Midbrain (tissue), 1 donor: ENCODE data around the gene KCNA5.
A peak's percentile ranks its signal among the peaks of the same experiment; 100 is the strongest.

Experiments used
- DNase-seq: peaks from one replicate; lab custom pipeline; 2025; lab: John Stamatoyannopoulos, UW

KCNA5 gene

DNA sequence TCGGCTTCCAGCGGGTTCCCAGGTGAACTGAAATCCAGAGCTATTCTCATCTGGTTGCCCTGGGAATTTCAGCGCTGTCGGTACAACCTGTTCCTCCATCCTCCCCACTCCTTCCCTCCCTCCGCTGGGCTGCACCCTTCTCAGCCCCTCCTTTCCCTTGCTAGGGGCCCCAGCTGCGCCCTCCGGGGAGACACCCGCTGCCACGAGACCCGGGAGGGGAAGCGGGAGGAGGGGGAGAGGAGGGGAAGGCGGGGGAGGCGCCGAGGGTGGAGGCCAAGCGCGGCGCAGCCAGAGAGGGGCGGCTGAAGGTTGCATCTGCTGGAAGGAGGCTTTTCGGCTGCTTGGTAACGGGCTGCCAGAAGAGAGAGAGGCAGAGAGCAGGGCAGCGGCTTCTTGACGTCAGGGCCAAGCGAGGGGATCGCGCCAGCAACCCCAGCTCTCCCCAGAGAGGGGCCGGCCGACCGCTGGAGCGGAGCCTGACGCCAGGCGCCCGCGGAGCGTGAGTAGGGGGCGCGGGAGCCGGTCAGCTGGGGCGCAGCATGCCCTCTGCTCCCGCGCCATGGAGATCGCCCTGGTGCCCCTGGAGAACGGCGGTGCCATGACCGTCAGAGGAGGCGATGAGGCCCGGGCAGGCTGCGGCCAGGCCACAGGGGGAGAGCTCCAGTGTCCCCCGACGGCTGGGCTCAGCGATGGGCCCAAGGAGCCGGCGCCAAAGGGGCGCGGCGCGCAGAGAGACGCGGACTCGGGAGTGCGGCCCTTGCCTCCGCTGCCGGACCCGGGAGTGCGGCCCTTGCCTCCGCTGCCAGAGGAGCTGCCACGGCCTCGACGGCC lies at the start of gene KCNA5:
TSS of gene KCNA5 (plus strand) at position 291 of the 831 bp plus-strand sequence. CDS start at position 560, 269 bp downstream.
- peak; percentile 39 for DNase-seq

DNA sequence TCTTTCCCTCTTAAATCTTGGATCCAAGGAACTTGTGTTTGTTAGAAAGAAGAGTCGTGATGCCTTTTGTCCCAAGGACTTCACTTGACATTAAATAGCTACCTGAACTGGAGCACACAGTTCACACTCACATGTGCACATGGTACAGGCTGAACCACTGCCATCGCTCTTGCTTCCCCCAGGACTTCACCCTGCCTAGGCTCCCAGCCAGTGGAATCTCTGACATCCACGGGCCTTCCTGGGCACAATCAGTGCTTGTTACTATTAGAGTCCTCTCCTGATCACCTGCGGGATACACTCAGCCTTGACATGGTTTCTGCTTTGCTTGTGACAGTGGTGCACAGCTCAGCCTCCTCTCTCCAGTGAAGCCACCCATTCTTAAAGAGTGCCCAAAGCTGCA lies 49.1 kb upstream of the KCNA5 start:
- DNase-seq = no peak

DNA sequence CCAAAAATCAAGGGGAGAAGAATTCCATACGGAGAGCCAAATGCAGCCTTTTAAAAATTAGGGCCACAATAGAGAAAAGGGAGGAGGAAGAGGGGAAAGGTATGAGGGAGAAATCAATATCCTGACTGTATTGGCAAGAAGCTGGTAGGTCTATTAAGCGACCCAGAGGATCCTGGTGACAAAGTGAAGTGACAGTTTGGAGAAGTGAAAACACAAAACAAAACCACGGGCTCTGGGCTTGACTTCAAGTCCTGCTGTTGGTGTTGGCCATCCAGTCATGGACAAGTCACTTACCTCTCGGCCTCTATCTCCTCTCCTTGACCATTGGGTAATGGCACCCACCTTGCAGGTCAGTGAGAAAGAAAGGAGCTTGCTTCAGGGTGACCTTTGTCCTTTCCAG lies 47.0 kb upstream of the KCNA5 start:
- no peak for DNase-seq

DNA sequence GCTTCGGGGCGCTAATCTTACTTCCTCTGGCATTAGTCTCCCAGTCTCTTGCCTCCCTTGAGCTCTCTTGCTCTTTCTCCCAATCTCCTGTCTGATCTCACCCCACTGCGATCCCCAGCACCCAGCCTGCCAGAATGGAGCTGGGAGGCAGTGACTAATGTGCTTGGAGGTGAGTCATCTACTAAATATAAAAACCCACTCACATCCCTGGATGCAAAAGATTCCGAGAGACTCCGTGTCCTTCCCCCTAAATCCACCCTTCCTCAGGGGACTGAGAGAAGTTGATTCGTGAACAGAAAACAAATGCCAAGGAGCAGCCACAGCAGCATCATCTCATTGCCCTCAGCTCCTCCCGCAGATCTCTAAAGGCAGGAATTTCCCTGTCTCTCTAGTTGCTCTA lies 45.7 kb upstream of the KCNA5 start:
- DNase-seq = no peak

DNA sequence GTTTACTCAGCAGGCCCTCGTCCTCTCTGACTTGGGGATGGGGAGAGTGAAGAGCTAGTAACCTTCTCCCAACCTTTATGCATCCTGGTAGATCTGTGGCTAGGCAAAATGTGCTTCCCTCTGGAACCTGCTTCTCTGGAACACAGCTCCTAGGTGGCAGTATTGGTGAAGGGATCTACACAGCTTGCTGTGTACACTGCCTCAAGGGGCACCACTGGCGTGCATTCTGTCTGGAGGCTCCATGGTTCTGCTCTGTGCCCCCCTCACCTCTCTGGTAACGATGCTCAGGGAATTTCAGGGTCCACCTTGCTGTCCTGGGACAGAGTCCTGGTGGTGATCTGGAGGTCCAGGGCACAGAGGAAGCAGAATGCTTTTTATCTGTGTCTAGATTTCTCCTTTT lies 43.5 kb upstream of the KCNA5 start:
- no peak for DNase-seq

DNA sequence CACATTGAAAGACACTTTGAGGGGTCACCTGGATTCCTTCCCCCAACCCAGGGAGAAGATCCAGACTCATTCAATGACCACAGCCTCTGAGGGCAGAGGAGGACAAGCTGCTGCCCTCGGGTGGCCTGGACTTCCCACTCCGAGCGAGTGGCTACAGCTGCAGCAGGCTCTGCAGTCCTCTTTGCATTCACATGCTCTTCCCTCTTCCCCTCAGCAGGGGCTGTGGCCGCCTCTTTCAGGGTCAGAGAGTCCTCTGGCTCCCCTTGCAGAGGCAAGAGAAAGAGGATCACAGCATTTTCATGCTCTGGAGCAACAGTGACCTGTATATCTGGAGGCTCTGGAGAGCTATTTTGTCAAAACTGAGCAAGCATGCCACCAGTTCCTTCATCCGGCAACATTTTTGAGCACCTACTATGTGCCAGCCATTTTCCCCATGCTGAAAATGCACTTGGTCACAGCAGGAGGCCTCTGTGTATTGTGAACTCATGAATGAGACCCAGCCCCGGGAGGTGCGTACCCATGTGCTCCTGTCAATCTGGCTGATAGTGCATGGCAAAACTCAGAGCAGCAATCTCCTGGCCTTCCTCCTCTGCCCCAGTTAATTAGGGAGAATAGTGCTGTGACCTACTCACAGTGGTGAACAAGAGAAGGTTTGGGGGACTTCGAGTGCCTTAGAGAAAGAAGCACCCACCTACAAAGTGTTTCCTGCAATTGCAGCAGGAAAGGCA lies 42.9 kb upstream of the KCNA5 start:
- DNase-seq = no peak

DNA sequence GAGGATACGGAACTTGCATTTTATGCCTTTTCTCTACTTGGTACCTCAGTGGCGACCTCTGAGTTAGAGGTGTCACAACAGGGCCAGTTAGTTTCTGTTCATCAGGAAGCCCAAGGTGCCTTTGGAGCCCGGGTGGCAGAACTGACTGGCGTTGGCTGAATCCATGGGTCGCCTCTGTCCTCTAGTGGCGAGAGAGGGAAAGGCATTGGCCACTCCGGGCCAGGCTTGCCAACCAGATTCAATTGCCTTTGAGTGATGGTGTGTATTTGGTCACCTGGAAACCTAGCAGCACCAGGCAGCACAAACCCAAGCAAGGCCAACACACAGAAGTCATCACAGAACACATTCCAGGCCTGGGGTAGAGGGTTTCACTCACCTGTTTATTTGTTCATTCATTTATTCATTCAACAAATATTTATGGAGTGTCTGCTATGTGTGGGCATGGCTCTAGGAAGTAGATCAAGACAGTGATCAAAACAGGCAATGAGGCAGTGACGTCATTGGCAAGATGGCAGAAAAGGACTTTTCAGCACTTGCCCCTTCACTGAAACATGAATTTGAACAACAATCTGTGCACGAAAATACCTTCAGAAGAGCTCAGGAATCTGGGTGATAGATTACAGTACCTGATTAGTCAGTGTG lies 40.5 kb upstream of the KCNA5 start:
- peak; percentile 71 for DNase-seq

DNA sequence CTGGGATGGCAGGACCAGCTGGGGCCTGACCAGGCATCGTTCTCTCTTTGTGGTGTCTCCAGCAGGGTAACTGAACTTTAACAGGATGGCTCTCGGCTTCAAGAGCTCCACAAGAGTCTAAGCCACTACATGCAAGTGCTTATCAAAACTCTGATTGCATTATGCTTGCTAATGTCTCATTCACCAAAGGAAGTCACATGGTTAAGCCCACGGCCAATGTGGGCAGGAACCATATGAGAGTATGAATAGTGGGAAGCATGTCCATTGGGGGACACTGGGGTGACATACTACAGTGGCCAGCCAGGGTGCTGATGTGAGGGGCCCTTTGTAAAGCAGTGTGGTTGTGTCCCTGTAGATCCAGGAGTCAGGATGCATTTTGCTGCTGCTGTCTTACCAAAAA lies 35.0 kb upstream of the KCNA5 start:
- DNase-seq = no peak

DNA sequence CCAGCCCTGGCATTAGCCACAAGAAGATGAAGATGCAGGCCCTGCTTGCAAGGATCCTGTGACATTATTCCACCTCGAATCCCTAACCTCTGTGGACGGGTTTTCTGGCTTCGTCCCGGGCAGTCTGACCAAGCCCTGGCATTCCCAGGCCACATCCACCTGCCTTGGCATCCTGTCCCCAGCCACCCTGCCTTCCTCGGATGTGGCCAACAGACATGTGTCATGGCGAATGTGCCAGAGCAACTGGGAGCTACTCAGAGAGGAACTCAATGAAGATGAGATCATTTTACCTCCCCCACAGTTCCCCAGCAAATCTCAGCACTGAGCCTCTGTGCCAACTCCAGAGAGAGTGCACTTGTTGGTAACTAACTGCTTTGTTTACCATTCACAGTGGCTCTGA lies 33.5 kb upstream of the KCNA5 start:
- DNase-seq = no peak

DNA sequence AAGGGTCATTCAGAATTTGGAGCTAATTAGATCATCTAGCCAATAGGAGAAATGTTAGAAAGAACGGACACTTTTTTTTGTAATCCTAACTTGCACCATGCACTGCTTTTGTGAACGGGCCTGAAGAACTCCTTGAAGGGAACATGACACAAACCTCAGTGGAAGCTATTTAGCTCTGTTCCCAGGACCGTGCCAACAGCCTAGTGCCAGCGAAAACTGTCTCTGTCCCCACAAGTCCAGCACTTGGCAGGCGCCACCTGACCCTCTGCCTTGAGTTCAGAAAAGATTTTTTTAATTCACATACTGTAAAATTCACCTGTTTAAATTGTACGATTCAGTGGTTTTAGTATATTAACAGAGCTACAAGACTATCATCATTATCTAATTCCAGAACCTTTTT lies 31.3 kb upstream of the KCNA5 start:
- peak; percentile 12 for DNase-seq

DNA sequence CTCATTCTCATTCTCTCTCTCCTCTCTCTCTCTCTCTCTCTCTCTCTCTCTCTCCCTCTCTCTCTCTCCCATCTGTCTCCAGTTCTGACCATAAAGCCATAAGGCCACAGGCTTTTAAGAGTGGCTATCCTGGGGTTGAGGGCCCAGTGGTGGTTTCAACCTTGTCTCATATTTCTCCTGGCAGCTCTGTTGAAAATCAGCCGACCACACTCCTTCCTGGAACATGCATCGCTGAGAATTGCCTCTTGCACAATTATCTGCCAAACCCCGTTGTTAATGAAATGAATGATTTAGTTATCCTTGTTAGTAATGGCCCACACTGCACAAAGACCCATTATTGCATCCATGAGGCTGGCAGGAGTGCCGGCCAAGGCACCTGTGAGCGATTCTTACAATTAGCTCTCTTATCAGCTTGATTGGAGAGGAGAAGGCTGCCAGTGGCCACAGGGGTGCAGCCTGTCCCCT lies 30.4 kb upstream of the KCNA5 start:
- peak; percentile 44 for DNase-seq

DNA sequence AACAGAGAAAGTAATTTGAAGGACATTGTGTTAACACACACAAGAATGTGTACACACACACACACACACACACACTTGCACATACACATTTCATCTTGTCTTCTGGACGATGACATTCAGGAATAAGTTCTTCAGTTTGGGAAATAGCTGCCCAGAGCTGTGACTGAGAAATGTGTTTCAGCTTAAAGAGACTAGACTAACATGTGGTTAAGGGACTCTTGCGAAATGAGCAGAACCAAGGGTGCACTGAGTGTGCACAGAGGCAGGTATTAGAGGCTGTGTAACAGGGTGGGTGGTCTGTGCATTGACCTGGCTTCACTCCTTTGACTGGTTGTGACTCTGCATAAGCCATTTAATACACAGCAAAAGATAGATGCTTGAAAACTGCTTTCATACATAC lies 29.4 kb upstream of the KCNA5 start:
- DNase-seq = no peak

DNA sequence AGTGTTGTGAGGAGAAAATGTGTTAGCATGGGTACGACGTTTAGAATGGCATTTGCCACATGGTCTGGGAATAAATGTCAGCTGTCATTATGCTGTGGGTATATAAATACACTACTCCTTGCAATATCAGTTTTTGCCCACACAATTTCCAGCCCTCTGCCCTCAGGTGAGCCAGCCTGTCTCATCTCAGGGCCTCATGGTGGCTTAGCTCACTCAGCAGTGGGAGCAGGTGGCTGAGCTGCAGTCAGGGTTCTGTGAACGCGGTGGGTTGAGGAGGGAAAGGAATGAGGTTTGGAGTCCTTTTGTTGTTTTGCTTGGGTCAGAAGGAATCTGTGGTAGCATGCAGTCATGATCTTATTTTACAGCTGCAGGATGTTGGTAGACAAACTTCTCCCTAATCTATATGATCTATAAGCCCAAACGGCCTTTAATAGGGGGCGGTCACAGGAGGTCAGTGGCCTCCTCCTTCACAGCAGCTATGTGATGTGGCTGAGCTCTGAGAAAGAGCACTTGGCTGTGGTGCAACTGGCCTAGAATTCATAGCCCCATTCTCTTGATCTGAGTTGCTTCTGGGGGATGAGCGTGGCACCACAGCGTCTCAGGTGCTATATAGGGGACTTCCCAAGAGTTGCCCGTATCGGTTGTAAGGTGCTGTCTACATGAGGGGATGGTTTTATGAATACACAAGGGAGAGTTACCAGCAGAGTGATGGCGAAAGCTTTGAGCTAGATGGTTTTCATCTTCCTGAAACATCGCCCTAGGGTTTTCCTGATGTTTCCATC lies 27.8 kb upstream of the KCNA5 start:
- no peak for DNase-seq

DNA sequence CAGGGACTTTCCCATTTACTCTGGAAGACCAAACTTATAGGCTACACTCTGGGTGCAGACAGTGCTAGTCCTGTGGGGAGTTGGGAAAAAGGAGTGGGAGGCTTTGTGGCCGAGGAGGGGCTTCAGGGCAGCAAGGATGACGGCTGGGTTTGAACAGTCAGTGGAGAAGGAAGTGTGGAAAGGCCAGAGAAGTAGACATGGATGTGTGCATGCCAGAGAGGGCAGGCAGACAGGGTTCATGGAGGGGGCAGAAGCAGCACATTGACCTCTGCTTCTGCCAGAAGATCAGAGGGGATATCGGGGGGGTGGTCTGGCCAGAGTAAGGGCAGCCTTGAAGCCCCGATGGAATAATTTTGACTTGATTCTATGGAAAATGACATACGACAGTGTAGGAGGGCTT lies 27.2 kb upstream of the KCNA5 start:
- DNase-seq = no peak

DNA sequence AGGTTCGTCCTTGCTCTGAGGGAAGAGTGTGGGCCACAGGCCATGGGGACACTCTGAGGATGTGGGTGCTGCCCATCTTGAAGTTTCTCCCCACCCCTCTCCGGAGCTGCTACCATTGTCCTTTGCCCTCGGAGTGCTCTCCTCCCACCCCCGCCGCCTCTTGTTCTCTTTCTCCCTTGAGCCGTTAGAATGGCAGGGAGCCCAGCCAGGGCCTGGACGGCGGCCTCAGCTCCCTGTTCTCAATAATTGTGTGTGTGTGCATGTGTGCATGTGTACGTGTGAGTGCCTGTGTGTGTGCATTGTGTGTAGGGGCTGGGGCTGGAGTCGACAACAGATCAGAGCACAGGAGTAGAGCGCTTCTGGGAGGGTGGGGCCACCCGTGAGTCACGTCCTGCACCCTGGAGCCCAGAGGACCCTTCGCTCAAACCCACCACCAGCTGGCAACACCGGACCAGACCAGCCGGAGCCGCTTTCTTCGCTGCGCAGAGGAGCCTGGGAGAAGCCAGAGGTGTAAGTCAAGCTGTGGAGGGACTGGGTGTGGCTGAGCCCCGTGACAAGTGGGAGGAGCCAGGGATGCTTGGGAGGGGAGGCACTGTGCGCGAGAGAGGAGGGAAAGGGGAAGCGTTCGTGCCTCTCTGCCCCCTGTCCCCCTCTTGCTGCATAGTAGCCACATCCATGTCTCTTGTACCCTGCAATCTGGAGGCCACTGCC lies 25.9 kb upstream of the KCNA5 start:
- DNase-seq = no peak

DNA sequence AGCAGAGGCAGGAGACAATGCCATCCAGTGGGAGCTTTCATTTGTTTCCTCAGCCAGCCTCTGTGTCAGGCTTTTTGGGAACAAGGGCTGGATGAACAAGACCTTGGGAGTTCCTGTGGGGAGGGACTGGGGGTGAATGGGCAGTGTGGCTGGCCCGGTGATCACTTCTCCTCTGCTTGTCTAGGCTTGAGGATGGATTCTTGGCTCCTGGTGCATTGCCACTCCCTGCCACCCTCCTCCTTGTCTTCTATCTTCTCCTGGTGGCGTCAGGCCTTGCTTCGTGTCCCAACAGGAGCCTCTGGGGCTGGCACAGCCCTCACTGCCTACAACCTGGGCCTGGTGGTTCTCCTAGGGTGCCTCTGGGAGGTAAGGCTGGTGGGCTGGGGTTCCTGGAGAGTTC lies 25.0 kb upstream of the KCNA5 start:
- DNase-seq = no peak

DNA sequence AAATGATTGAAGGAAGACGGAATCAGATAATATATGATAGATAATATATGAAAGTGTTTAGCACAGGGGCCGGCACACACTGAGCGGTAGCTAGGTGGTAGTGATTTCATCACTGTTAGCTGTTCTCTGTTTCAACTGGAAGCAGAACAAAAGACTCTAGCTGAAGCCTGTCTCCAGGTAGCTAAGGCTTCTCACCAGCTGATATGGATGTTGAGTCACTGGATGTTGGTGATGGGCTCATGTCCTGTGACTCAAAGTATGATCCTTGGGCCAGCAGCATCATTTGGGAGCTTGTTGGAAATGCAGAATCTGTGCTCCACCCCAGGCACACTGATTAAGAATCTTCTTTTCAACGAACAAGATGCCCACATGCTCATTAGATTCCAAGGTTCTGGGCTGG lies 21.7 kb upstream of the KCNA5 start:
- DNase-seq = no peak

DNA sequence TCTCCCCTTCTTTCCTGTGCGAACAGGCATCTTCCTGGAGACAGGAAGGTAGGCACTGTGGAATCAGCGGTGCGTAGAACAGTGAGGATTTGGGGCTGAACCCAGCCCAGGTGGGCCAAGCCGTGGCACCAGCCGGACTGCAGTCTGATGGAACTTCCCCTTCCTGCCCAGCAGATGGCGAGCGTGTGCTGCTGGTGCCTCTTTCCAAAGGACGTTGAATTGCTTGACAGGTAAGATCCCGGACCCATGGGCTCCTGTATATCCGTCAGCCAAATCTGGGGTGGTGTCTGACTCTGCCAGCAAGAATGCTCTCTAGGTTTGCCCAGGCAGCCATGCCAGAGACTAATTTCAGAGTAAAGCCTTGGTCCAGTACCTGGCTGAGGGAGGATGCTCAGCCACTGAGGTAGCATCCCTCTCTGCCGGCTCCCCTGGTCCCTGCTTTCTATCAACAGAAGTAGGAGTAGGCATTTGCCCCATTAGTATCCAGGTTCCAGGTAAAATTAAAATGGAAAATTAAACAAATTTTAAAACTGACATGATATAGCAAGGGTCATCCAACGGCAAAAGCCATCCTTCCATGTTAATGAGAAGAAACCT lies 21.1 kb upstream of the KCNA5 start:
- peak; percentile 34 for DNase-seq

DNA sequence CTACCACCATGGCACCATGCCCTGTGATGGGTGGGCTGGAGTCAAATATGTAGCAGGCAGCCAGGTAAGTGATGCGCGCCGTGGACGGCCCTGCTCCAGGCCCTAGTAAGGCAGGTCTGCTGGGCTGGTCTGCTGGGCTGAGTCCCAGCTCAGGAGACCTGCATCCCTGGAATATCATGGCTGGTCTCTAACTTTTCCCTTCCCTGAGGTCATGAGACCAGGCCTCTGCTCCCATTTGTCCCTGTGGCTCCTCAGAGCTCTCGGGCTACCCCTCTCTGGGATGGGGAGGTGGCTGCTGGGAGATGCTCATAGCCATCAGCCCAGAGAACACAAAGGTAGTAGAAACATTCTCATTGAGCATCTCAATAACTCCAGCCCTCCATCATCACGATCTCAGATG lies 19.8 kb upstream of the KCNA5 start:
- DNase-seq = no peak

DNA sequence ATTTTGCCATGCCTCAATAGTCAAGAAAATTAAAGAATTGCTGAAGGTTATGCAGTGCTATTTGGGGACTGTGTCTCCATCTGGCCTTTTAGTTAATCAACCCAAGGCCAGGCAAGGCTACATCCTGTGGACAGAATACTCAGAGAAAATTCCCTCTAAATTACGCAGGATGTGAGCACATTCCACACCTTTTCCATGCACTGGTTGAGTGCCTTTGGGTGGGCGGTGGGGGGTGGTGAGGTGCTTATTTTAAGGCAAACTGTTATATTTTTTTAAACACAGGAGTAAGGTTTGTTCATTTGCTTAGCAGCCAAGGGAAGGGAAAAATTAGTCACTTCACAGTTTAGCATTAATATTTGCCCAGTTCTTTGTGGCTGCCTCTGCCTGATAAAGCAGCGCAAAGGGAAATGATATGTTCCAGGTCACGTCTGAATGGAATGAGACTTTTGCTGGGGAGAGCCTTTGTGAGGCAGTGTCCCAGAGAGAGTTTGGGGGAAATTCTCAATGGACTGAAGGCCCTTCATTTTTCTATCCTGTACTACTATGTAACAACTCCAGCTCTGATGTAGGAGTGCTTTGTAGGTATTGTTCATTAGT lies 17.2 kb upstream of the KCNA5 start:
- DNase-seq = no peak
